ENCODE data around the gene COPRS. TPM values are rescaled to one million over a fixed set of nuclear protein-coding genes. Genes with fewer than 3 reads are reported as not detected.
"Not testable (repeated sequence)": the region's sequence is repeated elsewhere in the genome, so short reads cannot be mapped to it uniquely, and the experiment has no call there.

COPRS gene
- total RNA-seq, 2 experiments from 2014 or later = 15.7 to 16.9 TPM

- no peak for DNase-seq
- peaks cover 3% of the 10 kb centered on the region for H3K27me3 Mint-ChIP-seq
- no peak overlapping the region for H3K4me3 Mint-ChIP-seq
- H3K4me1 Mint-ChIP-seq = no peaks in the 10 kb centered on the region
- CTCF ChIA-PET = no interaction called here
- no peaks in the 10 kb centered on the region for H3K36me3 Mint-ChIP-seq (ENCODE audit: low read depth)
- POLR2A ChIA-PET = no interaction called here
- no peak overlapping the region for H3K27ac Mint-ChIP-seq
- H3K9me3 Mint-ChIP-seq = no peaks in the 10 kb centered on the region
These were observed 39.5 kb downstream of the COPRS start for GRCh38 chr17:31819578-31819977.

- not testable (repeated sequence) for H3K36me3 Mint-ChIP-seq (ENCODE audit: low read depth)
These were observed 40.2 kb downstream of the COPRS start for GRCh38 chr17:31818863-31819262.

GRCh38 chr17:31815212-31815730 lies 43.8 kb downstream of the COPRS start:
- H3K4me1 Mint-ChIP-seq = no peaks in the 10 kb centered on the region
- ChIA-PET CTCF (no interaction called here), POLR2A (no interaction called here)
- no peak overlapping the region for H3K4me3 Mint-ChIP-seq
- H3K27me3 Mint-ChIP-seq = peaks cover 3% of the 10 kb centered on the region
- H3K9me3 Mint-ChIP-seq = no peaks in the 10 kb centered on the region
- no peak overlapping the region for H3K27ac Mint-ChIP-seq
- DNase-seq = no peak
- H3K36me3 Mint-ChIP-seq (ENCODE audit: low read depth) = no peaks in the 10 kb centered on the region

More at GRCh38 chr17:31818863-31819262, 40.2 kb downstream of the COPRS start:
- DNase-seq, H3K4me3 Mint-ChIP-seq, H3K27ac Mint-ChIP-seq, POLR2A ChIA-PET, H3K27me3 Mint-ChIP-seq, H3K4me1 Mint-ChIP-seq, H3K9me3 Mint-ChIP-seq, CTCF ChIA-PET: not testable (repeated sequence)

- no peak for DNase-seq
- no peaks in the 10 kb centered on the region for H3K4me1 Mint-ChIP-seq
- no peaks in the 10 kb centered on the region for H3K36me3 Mint-ChIP-seq (ENCODE audit: low read depth)
- no peaks in the 10 kb centered on the region for H3K9me3 Mint-ChIP-seq
- ChIA-PET CTCF (no interaction called here), POLR2A (no interaction called here)
- H3K27ac Mint-ChIP-seq = no peak overlapping the region
- no peak overlapping the region for H3K4me3 Mint-ChIP-seq
- H3K27me3 Mint-ChIP-seq = peaks cover 3% of the 10 kb centered on the region
These were observed 47.9 kb downstream of the COPRS start for GRCh38 chr17:31811101-31811500.

GRCh38 chr17:31809876-31810275 lies 49.2 kb downstream of the COPRS start:
- POLR2A ChIA-PET, H3K27ac Mint-ChIP-seq: not testable (repeated sequence)

GRCh38 chr17:31808521-31809050 lies 50.5 kb downstream of the COPRS start:
- ChIA-PET CTCF (interaction anchor here (0.8 kb wide), 1 partner anchor 18 kb away, joined by 4 read pairs; no protein-coding TSS in a partner anchor), POLR2A (no interaction called here)
- no peaks in the 10 kb centered on the region for H3K9me3 Mint-ChIP-seq

More at GRCh38 chr17:31809876-31810275, 49.2 kb downstream of the COPRS start:
- H3K4me3 Mint-ChIP-seq; H3K4me1 Mint-ChIP-seq; H3K9me3 Mint-ChIP-seq; CTCF ChIA-PET; DNase-seq; H3K27me3 Mint-ChIP-seq; H3K36me3 Mint-ChIP-seq (ENCODE audit: low read depth): not testable (repeated sequence)

GRCh38 chr17:31807846-31808245 lies 51.2 kb downstream of the COPRS start:
- H3K4me3 Mint-ChIP-seq = no peak overlapping the region
- H3K27me3 Mint-ChIP-seq = peaks cover 3% of the 10 kb centered on the region
- H3K4me1 Mint-ChIP-seq = no peaks in the 10 kb centered on the region
- CTCF ChIA-PET = no interaction called here
- H3K36me3 Mint-ChIP-seq (ENCODE audit: low read depth) = no peaks in the 10 kb centered on the region
- H3K9me3 Mint-ChIP-seq = no peaks in the 10 kb centered on the region
- POLR2A ChIA-PET = no interaction called here
- no peak overlapping the region for H3K27ac Mint-ChIP-seq
- no peak for DNase-seq

More at GRCh38 chr17:31808521-31809050, 50.5 kb downstream of the COPRS start:
- H3K27ac Mint-ChIP-seq = no peak overlapping the region
- H3K36me3 Mint-ChIP-seq (ENCODE audit: low read depth) = no peaks in the 10 kb centered on the region
- H3K27me3 Mint-ChIP-seq = peaks cover 3% of the 10 kb centered on the region
- no peak for DNase-seq
- no peak overlapping the region for H3K4me3 Mint-ChIP-seq
- H3K4me1 Mint-ChIP-seq = no peaks in the 10 kb centered on the region

GRCh38 chr17:31806921-31807320 lies 52.1 kb downstream of the COPRS start:
- ChIA-PET CTCF (no interaction called here), POLR2A (no interaction called here)
- Mint-ChIP-seq H3K27ac (no peak overlapping the region), H3K4me1 (no peaks in the 10 kb centered on the region), H3K4me3 (no peak overlapping the region), H3K9me3 (no peaks in the 10 kb centered on the region), H3K27me3 (peaks cover 3% of the 10 kb centered on the region), H3K36me3 (ENCODE audit: low read depth) (no peaks in the 10 kb centered on the region)
- DNase-seq = no peak

GRCh38 chr17:31803494-31804213 lies 55.4 kb downstream of the COPRS start:
- Mint-ChIP-seq H3K36me3 (ENCODE audit: low read depth) (no peaks in the 10 kb centered on the region), H3K27me3 (peaks cover 3% of the 10 kb centered on the region), H3K4me3 (no peak overlapping the region), H3K4me1 (no peaks in the 10 kb centered on the region), H3K9me3 (no peaks in the 10 kb centered on the region), H3K27ac (no peak overlapping the region)
- ChIA-PET CTCF (interaction anchor here (0.5 kb wide), 1 partner anchor 29 kb away, joined by 5 read pairs; no protein-coding TSS in a partner anchor), POLR2A (no interaction called here)
- DNase-seq = no peak

- Mint-ChIP-seq H3K4me1 (no peaks in the 10 kb centered on the region), H3K36me3 (ENCODE audit: low read depth) (no peaks in the 10 kb centered on the region), H3K27ac (no peak overlapping the region), H3K27me3 (peaks cover 3% of the 10 kb centered on the region), H3K9me3 (no peaks in the 10 kb centered on the region), H3K4me3 (no peak overlapping the region)
- POLR2A ChIA-PET = no interaction called here
- DNase-seq = no peak
- CTCF ChIA-PET = no interaction called here
These were observed 56.5 kb downstream of the COPRS start for GRCh38 chr17:31802502-31802901.

Other genes with a start within 250 kb of the COPRS start
- 10 to 100 TPM; 67.9 to 73.7 TPM for gene UTP6, start 42.5 kb upstream of the COPRS start, total RNA-seq
- gene SUZ12, start 77.8 kb upstream of the COPRS start, total RNA-seq = 10 to 100 TPM; 58.2 to 69.5 TPM
- gene LRRC37B, start 148.1 kb upstream of the COPRS start, total RNA-seq = 10 to 100 TPM; 33.0 to 36.3 TPM

Measured in activated CD4-positive, alpha-beta T cell treated with anti-CD3 and anti-CD28 coated beads, Interleukin-2, amount 10 ng/mL, durations not matched to agents 7 days and 5 days (primary cell).